SU-DHL-6 (cell line): ENCODE measurements around the gene AQP2.

Experiments
- H2AFZ ChIP-seq: fragments of 200-600 bp; sonication (generic); 2 replicates; pipeline ENCODE4 v1.6.1; 2014; ENCODE audit warnings: low read depth, mild to moderate bottlenecking, moderate library complexity, mixed read lengths, antibody characterized with exemption, low read length; ENCODE audit not compliant: severe bottlenecking
- H3F3A ChIP-seq: fragments of 200-600 bp; shearing (Covaris generic); 2 replicates; pipeline ENCODE4 v1.6.0; 2016; ENCODE audit warnings: antibody characterized with exemption, mild to moderate bottlenecking; ENCODE audit not compliant: insufficient read depth
- H3K27ac ChIP-seq: fragments of 200-600 bp; sonication (generic); 2 replicates; pipeline ENCODE4 v1.5.1; 2016; ENCODE audit warnings: low read depth, mild to moderate bottlenecking, low read length, moderate library complexity, mixed read lengths
- H3K27me3 ChIP-seq: fragments of 200-600 bp; sonication (generic), shearing (Covaris generic); 2 replicates; pipeline ENCODE4 v1.6.0; 2014; ENCODE audit warnings: mild to moderate bottlenecking, low read length
- H3K36me3 ChIP-seq: fragments of 200-600 bp; sonication (generic); 2 replicates; pipeline ENCODE4 v1.6.1; 2014; ENCODE audit warnings: mild to moderate bottlenecking, low read length, mixed read lengths
- H3K4me2 ChIP-seq: fragments of 300-600, 200-600 bp; shearing (Covaris generic), sonication (generic); 2 replicates; pipeline ENCODE4 v1.6.0; 2014; ENCODE audit warnings: low read length, low read depth, mild to moderate bottlenecking; ENCODE audit not compliant: poor library complexity, severe bottlenecking
- H3K4me3 ChIP-seq: fragments of 200-600 bp; sonication (generic); 2 replicates; pipeline ENCODE4 v1.5.1; 2014; ENCODE audit warnings: antibody characterized with exemption, low read length, mild to moderate bottlenecking, mixed read lengths; ENCODE audit not compliant: insufficient read depth, poor library complexity, severe bottlenecking
- H3K79me2 ChIP-seq: fragments of 200-600 bp; sonication (generic); 2 replicates; pipeline ENCODE4 v1.6.1; 2014; ENCODE audit warnings: mild to moderate bottlenecking, low read length, moderate library complexity; ENCODE audit not compliant: insufficient read depth
- H3K9ac ChIP-seq: fragments of 200-600 bp; sonication (generic); 2 replicates; pipeline ENCODE4 v1.7.0; 2014; ENCODE audit warnings: mild to moderate bottlenecking, low read length
- H3K9me2 ChIP-seq: fragments of 200-600 bp; sonication (generic); replicated peaks from 2 replicates; pipeline ENCODE4 v1.6.1; 2014; ENCODE audit warnings: low read length; ENCODE audit not compliant: insufficient read depth
- H3K9me3 ChIP-seq: fragments of 200-600 bp; sonication (generic); 2 replicates; pipeline ENCODE4 v1.6.1; 2014; ENCODE audit warnings: low read length, mixed read lengths; ENCODE audit not compliant: insufficient read depth
- H4K20me1 ChIP-seq: fragments of 200-600 bp; sonication (generic); 2 replicates; pipeline ENCODE4 v1.6.1; 2014; ENCODE audit warnings: low read depth, mild to moderate bottlenecking, antibody characterized with exemption, low read length, moderate library complexity, mixed read lengths
- EZH2phosphoT487 ChIP-seq: fragments of 200-600 bp; sonication (generic), shearing (Covaris generic); conservative IDR thresholded peaks from 2 replicates; pipeline ENCODE4 v1.6.1; 2018; ENCODE audit warnings: mild to moderate bottlenecking, antibody characterized with exemption, low read length, moderate library complexity, mixed read lengths
- TF ChIP-seq, protein P1 (sequence below): fragments of 200-600 bp; sonication (generic); IDR thresholded peaks from one replicate; pipeline ENCODE4 v1.5.1; 2017; ENCODE audit warnings: antibody characterized with exemption, mild to moderate bottlenecking, low read length, moderate library complexity; ENCODE audit not compliant: insufficient read depth, poor library complexity, severe bottlenecking

The AQP2 gene

GRCh38 chr12:49967777-49968250, 17.3 kb downstream of the AQP2 start:
- TF ChIP-seq, protein P1, sequence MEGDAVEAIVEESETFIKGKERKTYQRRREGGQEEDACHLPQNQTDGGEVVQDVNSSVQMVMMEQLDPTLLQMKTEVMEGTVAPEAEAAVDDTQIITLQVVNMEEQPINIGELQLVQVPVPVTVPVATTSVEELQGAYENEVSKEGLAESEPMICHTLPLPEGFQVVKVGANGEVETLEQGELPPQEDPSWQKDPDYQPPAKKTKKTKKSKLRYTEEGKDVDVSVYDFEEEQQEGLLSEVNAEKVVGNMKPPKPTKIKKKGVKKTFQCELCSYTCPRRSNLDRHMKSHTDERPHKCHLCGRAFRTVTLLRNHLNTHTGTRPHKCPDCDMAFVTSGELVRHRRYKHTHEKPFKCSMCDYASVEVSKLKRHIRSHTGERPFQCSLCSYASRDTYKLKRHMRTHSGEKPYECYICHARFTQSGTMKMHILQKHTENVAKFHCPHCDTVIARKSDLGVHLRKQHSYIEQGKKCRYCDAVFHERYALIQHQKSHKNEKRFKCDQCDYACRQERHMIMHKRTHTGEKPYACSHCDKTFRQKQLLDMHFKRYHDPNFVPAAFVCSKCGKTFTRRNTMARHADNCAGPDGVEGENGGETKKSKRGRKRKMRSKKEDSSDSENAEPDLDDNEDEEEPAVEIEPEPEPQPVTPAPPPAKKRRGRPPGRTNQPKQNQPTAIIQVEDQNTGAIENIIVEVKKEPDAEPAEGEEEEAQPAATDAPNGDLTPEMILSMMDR, result no peak
- TF ChIP-seq EZH2phosphoT487, result no peak
- Histone ChIP-seq H3K9me2 (no peaks in the 10 kb centered on the region), H3F3A (no peaks in the 10 kb centered on the region), H4K20me1 (no peaks in the 10 kb centered on the region), H3K9ac (no peak overlapping the region), H3K27me3 (no peaks in the 10 kb centered on the region), H3K79me2 (no peaks in the 10 kb centered on the region), H3K4me3 (no peak overlapping the region), H3K9me3 (no peaks in the 10 kb centered on the region), H3K4me2 (peak overlapping the region; percentile 52), H3K36me3 (no peaks in the 10 kb centered on the region), H3K27ac (no peak overlapping the region), H2AFZ (peak overlapping the region; percentile 10)

GRCh38 chr12:49968471-49968870, 17.9 kb downstream of the AQP2 start:
- H3K27ac ChIP-seq, result no peak overlapping the region
- no peak overlapping the region for H3K9ac ChIP-seq
- no peaks in the 10 kb centered on the region for H3K9me3 ChIP-seq
- no peak overlapping the region for H2AFZ ChIP-seq
- H3K4me3 ChIP-seq, result no peak overlapping the region
- H3K4me2 ChIP-seq, result no peak overlapping the region
- no peaks in the 10 kb centered on the region for H3K9me2 ChIP-seq
- H3K27me3 ChIP-seq, result no peaks in the 10 kb centered on the region
- H3K79me2 ChIP-seq, result no peaks in the 10 kb centered on the region
- no peaks in the 10 kb centered on the region for H3K36me3 ChIP-seq
- TF ChIP-seq, protein P1, result no peak
- TF ChIP-seq EZH2phosphoT487, result no peak
- H3F3A ChIP-seq, result no peaks in the 10 kb centered on the region
- no peaks in the 10 kb centered on the region for H4K20me1 ChIP-seq

DNA sequence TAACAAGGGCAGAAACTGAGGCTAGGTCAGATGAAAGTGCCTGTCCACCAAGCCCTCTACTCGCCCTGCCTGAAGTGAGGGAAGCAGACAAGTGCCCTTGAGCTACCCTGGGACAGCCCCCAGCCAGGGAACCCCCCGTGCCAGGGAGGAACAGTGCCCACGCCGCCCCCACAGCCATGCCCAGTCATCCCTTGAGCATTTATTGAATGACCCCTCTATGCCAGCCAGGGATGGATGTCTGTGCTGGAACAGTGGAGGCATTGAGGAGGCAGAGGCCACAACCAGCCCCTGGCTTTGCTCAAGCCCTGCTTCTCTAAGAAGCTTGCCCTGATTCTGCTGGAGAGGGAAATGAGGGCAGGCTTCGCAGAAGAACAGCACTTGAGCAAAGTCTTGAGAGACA, 18.5 kb downstream of the AQP2 start:
- H4K20me1 ChIP-seq, result no peaks in the 10 kb centered on the region
- no peak overlapping the region for H3K9ac ChIP-seq
- H3K4me2 ChIP-seq, result no peak overlapping the region
- H3K79me2 ChIP-seq, result no peaks in the 10 kb centered on the region
- no peaks in the 10 kb centered on the region for H3K27me3 ChIP-seq
- no peaks in the 10 kb centered on the region for H3F3A ChIP-seq
- no peaks in the 10 kb centered on the region for H3K9me2 ChIP-seq
- TF ChIP-seq, protein P1, result no peak
- no peak for TF ChIP-seq EZH2phosphoT487
- no peak overlapping the region for H3K27ac ChIP-seq
- no peak overlapping the region for H2AFZ ChIP-seq
- no peaks in the 10 kb centered on the region for H3K36me3 ChIP-seq
- H3K9me3 ChIP-seq, result no peaks in the 10 kb centered on the region
- H3K4me3 ChIP-seq, result no peak overlapping the region
